Measurements from ENCODE around the gene SLC22A2. TPM values are rescaled to one million over a fixed set of nuclear protein-coding genes. Genes with fewer than 3 reads are reported as not detected.
A peak's percentile ranks its signal among the peaks of the same experiment; 100 is the strongest.

Gene SLC22A2
- total and polyA plus RNA-seq, 2 donors (not counting 1 experiment from before 2014, with no cell fraction given), result not detected

- H3K79me2 ChIP-seq (ENCODE audit: control insufficient read depth, insufficient read depth, low read length), result no peaks in the 10 kb centered on the region
- H2AFZ ChIP-seq (ENCODE audit: low read length), result no peak overlapping the region
- no peak for TF ChIP-seq EZH2 (IDR thresholded peaks at IDR 0.05; ENCODE audit: low read length, missing control alignments)
- TF ChIP-seq, protein P1, sequence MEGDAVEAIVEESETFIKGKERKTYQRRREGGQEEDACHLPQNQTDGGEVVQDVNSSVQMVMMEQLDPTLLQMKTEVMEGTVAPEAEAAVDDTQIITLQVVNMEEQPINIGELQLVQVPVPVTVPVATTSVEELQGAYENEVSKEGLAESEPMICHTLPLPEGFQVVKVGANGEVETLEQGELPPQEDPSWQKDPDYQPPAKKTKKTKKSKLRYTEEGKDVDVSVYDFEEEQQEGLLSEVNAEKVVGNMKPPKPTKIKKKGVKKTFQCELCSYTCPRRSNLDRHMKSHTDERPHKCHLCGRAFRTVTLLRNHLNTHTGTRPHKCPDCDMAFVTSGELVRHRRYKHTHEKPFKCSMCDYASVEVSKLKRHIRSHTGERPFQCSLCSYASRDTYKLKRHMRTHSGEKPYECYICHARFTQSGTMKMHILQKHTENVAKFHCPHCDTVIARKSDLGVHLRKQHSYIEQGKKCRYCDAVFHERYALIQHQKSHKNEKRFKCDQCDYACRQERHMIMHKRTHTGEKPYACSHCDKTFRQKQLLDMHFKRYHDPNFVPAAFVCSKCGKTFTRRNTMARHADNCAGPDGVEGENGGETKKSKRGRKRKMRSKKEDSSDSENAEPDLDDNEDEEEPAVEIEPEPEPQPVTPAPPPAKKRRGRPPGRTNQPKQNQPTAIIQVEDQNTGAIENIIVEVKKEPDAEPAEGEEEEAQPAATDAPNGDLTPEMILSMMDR (conservative IDR thresholded peaks at IDR 0.05 in 1 of 2, IDR thresholded peaks at IDR 0.05 in 1 of 2; ENCODE audit: low read depth in 1 of 2, low read length in 2 of 2), result no peak
- no peaks in the 10 kb centered on the region for H3K9me3 ChIP-seq (ENCODE audit: control insufficient read depth, insufficient read depth, low read depth, low read length)
- no peak overlapping the region for H3K9ac ChIP-seq (ENCODE audit: insufficient read depth, low read length)
- H3K4me3 ChIP-seq (replicated peaks in 1 of 4; ENCODE audit: control extremely low read depth in 1 of 4, insufficient read depth in 1 of 4, low read depth in 3 of 4, low read length in 4 of 4), result no peak overlapping the region
- no peaks in the 10 kb centered on the region for H4K20me1 ChIP-seq (ENCODE audit: control insufficient read depth, extremely low read depth, insufficient read depth, low read length)
- DNase-seq (ENCODE audit: low read depth in 2 of 2), result no peak
- H3K4me2 ChIP-seq (ENCODE audit: extremely low read depth, insufficient read depth, low read length), result no peak overlapping the region
- no peaks in the 10 kb centered on the region for H3K36me3 ChIP-seq (ENCODE audit: control insufficient read depth, insufficient read depth, low read length)
- H3K27ac ChIP-seq (ENCODE audit: insufficient read depth, low read length), result no peak overlapping the region
- H3K4me1 ChIP-seq (ENCODE audit: control insufficient read depth, extremely low read depth, insufficient read depth, low read length), result no peaks in the 10 kb centered on the region
- no peaks in the 10 kb centered on the region for H3K27me3 ChIP-seq (ENCODE audit: control insufficient read depth, insufficient read depth, low read length)
Observed at GRCh38 chr6:160190081-160190480, 68.5 kb downstream of the SLC22A2 start.

DNA sequence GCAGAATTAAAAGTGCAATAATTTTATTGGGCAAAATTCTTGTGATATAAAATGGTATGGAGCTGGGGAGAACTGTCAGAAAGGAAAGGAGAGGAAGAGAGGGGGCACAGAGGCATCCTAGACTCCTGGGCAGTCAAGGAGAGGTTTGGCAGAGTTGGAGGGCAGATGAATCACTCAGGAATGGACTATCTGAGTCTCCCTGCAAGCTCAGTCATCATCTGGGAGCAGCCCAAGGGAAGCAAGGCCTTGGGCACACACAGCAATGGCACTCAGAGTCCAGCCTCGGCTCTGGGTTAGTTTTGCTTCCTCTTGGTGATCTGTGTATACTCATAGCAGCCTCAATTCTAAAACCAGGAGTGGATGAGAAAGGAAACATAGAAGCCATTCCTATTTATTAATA, 69.8 kb downstream of the SLC22A2 start:
- H3K27me3 ChIP-seq (ENCODE audit: control insufficient read depth, insufficient read depth, low read length), result no peaks in the 10 kb centered on the region
- H3K9ac ChIP-seq (ENCODE audit: insufficient read depth, low read length), result no peak overlapping the region
- H4K20me1 ChIP-seq (ENCODE audit: control insufficient read depth, extremely low read depth, insufficient read depth, low read length), result no peaks in the 10 kb centered on the region
- H3K27ac ChIP-seq (ENCODE audit: insufficient read depth, low read length), result no peak overlapping the region
- H3K36me3 ChIP-seq (ENCODE audit: control insufficient read depth, insufficient read depth, low read length), result no peaks in the 10 kb centered on the region
- peak in 1 of 2 donors; percentile 43 for DNase-seq (ENCODE audit: low read depth in 2 of 2)
- H3K4me2 ChIP-seq (ENCODE audit: extremely low read depth, insufficient read depth, low read length), result no peak overlapping the region
- TF ChIP-seq, protein P1 (conservative IDR thresholded peaks at IDR 0.05 in 1 of 2, IDR thresholded peaks at IDR 0.05 in 1 of 2; ENCODE audit: low read depth in 1 of 2, low read length in 2 of 2), result no peak
- TF ChIP-seq EZH2 (IDR thresholded peaks at IDR 0.05; ENCODE audit: low read length, missing control alignments), result no peak
- no peak overlapping the region for H3K4me3 ChIP-seq (replicated peaks in 1 of 4; ENCODE audit: control extremely low read depth in 1 of 4, insufficient read depth in 1 of 4, low read depth in 3 of 4, low read length in 4 of 4)
- no peaks in the 10 kb centered on the region for H3K79me2 ChIP-seq (ENCODE audit: control insufficient read depth, insufficient read depth, low read length)
- H2AFZ ChIP-seq (ENCODE audit: low read length), result no peak overlapping the region
- no peaks in the 10 kb centered on the region for H3K9me3 ChIP-seq (ENCODE audit: control insufficient read depth, insufficient read depth, low read depth, low read length)
- H3K4me1 ChIP-seq (ENCODE audit: control insufficient read depth, extremely low read depth, insufficient read depth, low read length), result no peaks in the 10 kb centered on the region

- no peaks in the 10 kb centered on the region for H3K9me3 ChIP-seq (ENCODE audit: control insufficient read depth, insufficient read depth, low read depth, low read length)
- no peaks in the 10 kb centered on the region for H3K27me3 ChIP-seq (ENCODE audit: control insufficient read depth, insufficient read depth, low read length)
- TF ChIP-seq, protein P1 (conservative IDR thresholded peaks at IDR 0.05 in 1 of 2, IDR thresholded peaks at IDR 0.05 in 1 of 2; ENCODE audit: low read depth in 1 of 2, low read length in 2 of 2), result no peak
- no peak for TF ChIP-seq EZH2 (IDR thresholded peaks at IDR 0.05; ENCODE audit: low read length, missing control alignments)
- H3K4me2 ChIP-seq (ENCODE audit: extremely low read depth, insufficient read depth, low read length), result no peak overlapping the region
- no peak overlapping the region for H2AFZ ChIP-seq (ENCODE audit: low read length)
- no peaks in the 10 kb centered on the region for H3K36me3 ChIP-seq (ENCODE audit: control insufficient read depth, insufficient read depth, low read length)
- H3K4me1 ChIP-seq (ENCODE audit: control insufficient read depth, extremely low read depth, insufficient read depth, low read length), result no peaks in the 10 kb centered on the region
- H3K9ac ChIP-seq (ENCODE audit: insufficient read depth, low read length), result no peak overlapping the region
- no peak overlapping the region for H3K27ac ChIP-seq (ENCODE audit: insufficient read depth, low read length)
- DNase-seq (ENCODE audit: low read depth in 2 of 2), result no peak
- no peak overlapping the region for H3K4me3 ChIP-seq (replicated peaks in 1 of 4; ENCODE audit: control extremely low read depth in 1 of 4, insufficient read depth in 1 of 4, low read depth in 3 of 4, low read length in 4 of 4)
- H4K20me1 ChIP-seq (ENCODE audit: control insufficient read depth, extremely low read depth, insufficient read depth, low read length), result no peaks in the 10 kb centered on the region
- no peaks in the 10 kb centered on the region for H3K79me2 ChIP-seq (ENCODE audit: control insufficient read depth, insufficient read depth, low read length)
Observed at GRCh38 chr6:160180706-160181105, 77.9 kb downstream of the SLC22A2 start.

Measured in fibroblast of lung (primary cell).